ENCODE measurements around the gene TCN2. TPM values are rescaled to one million over a fixed set of nuclear protein-coding genes. Genes with fewer than 3 reads are reported as not detected.

Gene TCN2
- total RNA-seq, 1 experiment from 2014 or later: 2.2 TPM

Other genes starting within 250 kb of the TCN2 start
- gene RNF215, start 219.8 kb upstream of the TCN2 start, total RNA-seq (2021; ENCODE audit: unreplicated experiment): 20.2 TPM
- gene SEC14L2, start 210.2 kb upstream of the TCN2 start, total RNA-seq (2021; ENCODE audit: unreplicated experiment): 33.5 TPM
- 36.1 TPM for gene MTFP1, start 181.4 kb upstream of the TCN2 start, total RNA-seq (2021; ENCODE audit: unreplicated experiment)
- gene SEC14L3, start 135.2 kb upstream of the TCN2 start, total RNA-seq (2021; ENCODE audit: unreplicated experiment): not detected
- gene SEC14L4, start 101.5 kb upstream of the TCN2 start, total RNA-seq (2021; ENCODE audit: unreplicated experiment): 12.7 TPM
- gene SEC14L6, start 60.4 kb upstream of the TCN2 start, total RNA-seq (2021; ENCODE audit: unreplicated experiment): not detected
- 2.1 TPM for gene GAL3ST1, start 32.5 kb upstream of the TCN2 start, total RNA-seq (2021; ENCODE audit: unreplicated experiment)
- 167 TPM for gene PES1, start 15.3 kb upstream of the TCN2 start, total RNA-seq (2021; ENCODE audit: unreplicated experiment)
- 6.2 TPM for gene SLC35E4, start 28.6 kb downstream of the TCN2 start, total RNA-seq (2021; ENCODE audit: unreplicated experiment)
- gene DUSP18, start 60.7 kb downstream of the TCN2 start, total RNA-seq (2021; ENCODE audit: unreplicated experiment): 9.7 TPM
- gene OSBP2, start 87.7 kb downstream of the TCN2 start, total RNA-seq (2021; ENCODE audit: unreplicated experiment): 12.9 TPM

All from HCT116 (cell line).